Endodermal cell (in vitro differentiated cells): ENCODE results near the gene IL25. TPM values are rescaled to one million over a fixed set of nuclear protein-coding genes. Genes with fewer than 3 reads are reported as not detected.

ENCODE experiments used
- DNase-seq: peaks from one replicate; pipeline ENCODE4 v3.0.0-alpha.2; 2017
- H3K27ac ChIP-seq: 2 replicates; pipeline ENCODE4 v1.5.1; 2013; ENCODE audit warnings: mild to moderate bottlenecking, low read depth, low read length, moderate library complexity
- H3K27me3 ChIP-seq: 2 replicates; pipeline ENCODE4 v1.6.1; 2013; ENCODE audit warnings: mild to moderate bottlenecking, low read length, moderate library complexity; ENCODE audit not compliant: insufficient read depth, control insufficient read depth, poor library complexity, severe bottlenecking
- H3K36me3 ChIP-seq: 2 replicates; pipeline ENCODE4 v1.7.0; 2013; ENCODE audit warnings: mild to moderate bottlenecking, low read length, moderate library complexity; ENCODE audit not compliant: control insufficient read depth, insufficient read depth
- H3K4me1 ChIP-seq: one replicate; pipeline ENCODE4 v1.7.0; 2013; ENCODE audit warnings: low read length; ENCODE audit not compliant: control insufficient read depth, insufficient read depth
- H3K4me3 ChIP-seq: 2 replicates; pipeline ENCODE4 v1.5.1; 2013; ENCODE audit warnings: mild to moderate bottlenecking, low read length, moderate library complexity
- H3K9ac ChIP-seq: 2 replicates; pipeline ENCODE4 v1.6.1; 2013; ENCODE audit warnings: mild to moderate bottlenecking, low read length, moderate library complexity; ENCODE audit not compliant: poor library complexity, severe bottlenecking; ENCODE audit errors: extremely low read depth
- H3K9me3 ChIP-seq: 2 replicates; pipeline ENCODE4 v1.6.1; 2013; ENCODE audit warnings: mild to moderate bottlenecking, low read length, moderate library complexity; ENCODE audit not compliant: control insufficient read depth
- H3K27ac Mint-ChIP-seq: 2 replicates; pipeline ENCODE4 v1.8.0; 2020; ENCODE audit warnings: mixed read lengths
- H3K27me3 Mint-ChIP-seq: 2 replicates; pipeline ENCODE4 v1.8.0; 2021; ENCODE audit warnings: mild to moderate bottlenecking, mixed read lengths; ENCODE audit not compliant: insufficient read depth
- H3K36me3 Mint-ChIP-seq: 2 replicates; pipeline ENCODE4 v1.8.0; 2020; ENCODE audit warnings: low read depth, mixed read lengths
- H3K4me1 Mint-ChIP-seq: 2 replicates; pipeline ENCODE4 v1.8.0; 2020; ENCODE audit warnings: mixed read lengths
- H3K4me3 Mint-ChIP-seq: 2 replicates; pipeline ENCODE4 v1.8.0; 2020; ENCODE audit warnings: mild to moderate bottlenecking, moderate library complexity, mixed read lengths
- H3K9me3 Mint-ChIP-seq: 2 replicates; pipeline ENCODE4 v1.8.0; 2020; ENCODE audit warnings: mild to moderate bottlenecking, mixed read lengths
- WGBS, 2 experiments: methylation state at CpG; one replicate each; pipeline versions ENCODE4 v1.1.5 to v1.1.7; 2013; ENCODE audit warnings: missing lambda C conversion rate in 2 of 2, mixed read lengths in 1 of 2; ENCODE audit not compliant: insufficient coverage in 1 of 2, insufficient read length in 1 of 2; 5-methylcytosine and 5-hydroxymethylcytosine counted together
- total RNA-seq, 2 donors: library from RNA; stranded (reverse); fragmentation: NEBNext Ultra II Directional in 1 of 2; extraction: Animal tissue kit (Norgen Biotek cat#: 25700) in 1 of 2; gene quantifications; 2 replicates in 1 of 2; 3 replicates in 1 of 2; pipeline ENCODE4 v1.2.1, GENCODE V29; 2021
- TF ChIP-seq, protein P1 (sequence below): fragments of 200-600 bp; sonication (generic); conservative IDR thresholded peaks from 2 replicates; pipeline ENCODE4 v1.5.0; 2021; ENCODE audit warnings: antibody characterized with exemption, mild to moderate bottlenecking

Gene IL25
- total RNA-seq, 2 donors from 2014 or later = not detected

- H3K4me3 ChIP-seq = no peak overlapping the region
- H3K27ac ChIP-seq = no peak overlapping the region
- peaks cover 9% of the 10 kb centered on the region for H3K27me3 ChIP-seq
- no peaks in the 10 kb centered on the region for H3K9me3 ChIP-seq
- H3K4me1 ChIP-seq = no peaks in the 10 kb centered on the region
- DNase-seq = no peak
- Mint-ChIP-seq H3K36me3 (no peaks in the 10 kb centered on the region), H3K27me3 (peaks cover 28% of the 10 kb centered on the region), H3K4me1 (no peaks in the 10 kb centered on the region), H3K4me3 (no peak overlapping the region), H3K27ac (no peak overlapping the region), H3K9me3 (no peaks in the 10 kb centered on the region)
- H3K36me3 ChIP-seq = no peaks in the 10 kb centered on the region
- WGBS, 2 experiments = 88 to 94% methylated on average over 1 of the region's 1 CpG
- no peak overlapping the region for H3K9ac ChIP-seq
- TF ChIP-seq, protein P1, sequence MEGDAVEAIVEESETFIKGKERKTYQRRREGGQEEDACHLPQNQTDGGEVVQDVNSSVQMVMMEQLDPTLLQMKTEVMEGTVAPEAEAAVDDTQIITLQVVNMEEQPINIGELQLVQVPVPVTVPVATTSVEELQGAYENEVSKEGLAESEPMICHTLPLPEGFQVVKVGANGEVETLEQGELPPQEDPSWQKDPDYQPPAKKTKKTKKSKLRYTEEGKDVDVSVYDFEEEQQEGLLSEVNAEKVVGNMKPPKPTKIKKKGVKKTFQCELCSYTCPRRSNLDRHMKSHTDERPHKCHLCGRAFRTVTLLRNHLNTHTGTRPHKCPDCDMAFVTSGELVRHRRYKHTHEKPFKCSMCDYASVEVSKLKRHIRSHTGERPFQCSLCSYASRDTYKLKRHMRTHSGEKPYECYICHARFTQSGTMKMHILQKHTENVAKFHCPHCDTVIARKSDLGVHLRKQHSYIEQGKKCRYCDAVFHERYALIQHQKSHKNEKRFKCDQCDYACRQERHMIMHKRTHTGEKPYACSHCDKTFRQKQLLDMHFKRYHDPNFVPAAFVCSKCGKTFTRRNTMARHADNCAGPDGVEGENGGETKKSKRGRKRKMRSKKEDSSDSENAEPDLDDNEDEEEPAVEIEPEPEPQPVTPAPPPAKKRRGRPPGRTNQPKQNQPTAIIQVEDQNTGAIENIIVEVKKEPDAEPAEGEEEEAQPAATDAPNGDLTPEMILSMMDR = no peak
These were observed 14.4 kb downstream of the IL25 start for GRCh38 chr14:23386999-23387398.

GRCh38 chr14:23387916-23388882 lies 15.6 kb downstream of the IL25 start:
- Histone ChIP-seq H3K9ac (no peak overlapping the region), H3K4me3 (no peak overlapping the region), H3K4me1 (no peaks in the 10 kb centered on the region), H3K27ac (no peak overlapping the region), H3K27me3 (peaks cover 9% of the 10 kb centered on the region), H3K36me3 (no peaks in the 10 kb centered on the region), H3K9me3 (no peaks in the 10 kb centered on the region)
- peaks cover 29% of the 10 kb centered on the region for H3K27me3 Mint-ChIP-seq
- H3K27ac Mint-ChIP-seq = no peak overlapping the region
- DNase-seq = no peak
- peaks cover 5% of the 10 kb centered on the region for H3K4me1 Mint-ChIP-seq
- WGBS, 2 experiments = 91 to 93% methylated on average over 16 to 26 of the region's 26 CpGs
- no peak overlapping the region for H3K4me3 Mint-ChIP-seq
- H3K9me3 Mint-ChIP-seq = no peaks in the 10 kb centered on the region
- H3K36me3 Mint-ChIP-seq = no peaks in the 10 kb centered on the region
- TF ChIP-seq, protein P1 = no peak

DNA sequence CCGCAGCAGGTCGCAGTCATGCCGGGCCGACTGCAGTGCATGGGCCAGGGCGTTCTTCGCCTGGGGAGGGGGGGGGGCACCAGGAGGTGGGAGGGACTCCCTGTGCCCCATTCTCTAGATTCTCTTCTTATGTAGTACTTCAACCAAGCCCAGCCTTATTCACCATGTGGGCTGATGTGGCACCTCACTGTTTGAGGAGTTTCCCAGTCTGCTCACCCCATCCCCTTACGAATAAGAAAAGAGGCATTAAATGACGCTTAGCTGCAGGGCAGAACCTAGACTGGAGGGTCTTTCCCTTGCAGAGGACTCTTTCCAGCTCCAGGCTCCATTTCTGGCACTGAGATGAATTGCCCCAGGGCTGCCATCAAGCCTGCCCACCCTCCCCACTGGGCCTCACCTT lies 16.4 kb downstream of the IL25 start:
- WGBS, 2 experiments = 93 to 95% methylated on average over 2 to 8 of the region's 8 CpGs
- no peak overlapping the region for H3K4me3 ChIP-seq
- no peak overlapping the region for H3K27ac ChIP-seq
- H3K4me3 Mint-ChIP-seq = no peak overlapping the region
- no peak for DNase-seq
- TF ChIP-seq, protein P1 = no peak
- H3K4me1 ChIP-seq = no peaks in the 10 kb centered on the region
- no peaks in the 10 kb centered on the region for H3K36me3 Mint-ChIP-seq
- H3K9me3 ChIP-seq = no peaks in the 10 kb centered on the region
- H3K4me1 Mint-ChIP-seq = peaks cover 5% of the 10 kb centered on the region
- H3K27me3 Mint-ChIP-seq = peaks cover 26% of the 10 kb centered on the region
- no peaks in the 10 kb centered on the region for H3K9me3 Mint-ChIP-seq
- H3K27ac Mint-ChIP-seq = no peak overlapping the region
- H3K9ac ChIP-seq = no peak overlapping the region
- peaks cover 14% of the 10 kb centered on the region for H3K27me3 ChIP-seq
- H3K36me3 ChIP-seq = no peaks in the 10 kb centered on the region
